PFSK-1 (cell line): ENCODE measurements around the gene U2AF1L4. TPM values are rescaled to one million over a fixed set of nuclear protein-coding genes. Genes with fewer than 3 reads are reported as not detected.

Experiments used
- FOXP2 ChIP-seq: optimal IDR thresholded peaks from 2 replicates; pipeline ENCODE3; 2011; ENCODE audit warnings: borderline replicate concordance, control low read depth, inconsistent platforms; ENCODE audit not compliant: insufficient read depth; ENCODE audit errors: extremely low read length, extremely low read depth
- POLR2AphosphoS5 ChIP-seq: IDR thresholded peaks from 2 replicates; pipeline ENCODE4 v1.6.1; 2012; ENCODE audit warnings: low read depth, mild to moderate bottlenecking, control low read depth, low read length, moderate library complexity
- SIN3A ChIP-seq: IDR thresholded peaks from 2 replicates; pipeline ENCODE4 v1.6.1; 2012; ENCODE audit warnings: mild to moderate bottlenecking, low read length, moderate library complexity, borderline replicate concordance; ENCODE audit not compliant: insufficient read depth
- TAF1 ChIP-seq: IDR thresholded peaks from 2 replicates; pipeline ENCODE4 v1.6.1; 2012; ENCODE audit warnings: low read length, control low read depth, borderline replicate concordance; ENCODE audit not compliant: insufficient read depth
- polyA plus RNA-seq: library from polyadenylated mRNA; unstranded; fragments of >200 nt; gene quantifications from one replicate; pipeline ENCODE4 v1.2.1, GENCODE V29; 2012; ENCODE audit warnings: low read depth, missing spikeins; ENCODE audit not compliant: insufficient read length
- TF ChIP-seq, protein P1 (sequence below), 2 experiments: IDR thresholded peaks; 2 replicates each; pipeline versions ENCODE4 v1.6.1 to v1.8.0; 2011 to 2012; ENCODE audit warnings: low read depth in 2 of 2, low read length in 2 of 2, control low read depth in 1 of 2, inconsistent platforms in 1 of 2, mild to moderate bottlenecking in 1 of 2, moderate library complexity in 1 of 2; ENCODE audit not compliant: insufficient read depth in 1 of 2

Gene U2AF1L4, protein sequence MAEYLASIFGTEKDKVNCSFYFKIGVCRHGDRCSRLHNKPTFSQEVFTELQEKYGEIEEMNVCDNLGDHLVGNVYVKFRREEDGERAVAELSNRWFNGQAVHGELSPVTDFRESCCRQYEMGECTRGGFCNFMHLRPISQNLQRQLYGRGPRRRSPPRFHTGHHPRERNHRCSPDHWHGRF
- 34.4 TPM for polyA plus RNA-seq

DNA sequence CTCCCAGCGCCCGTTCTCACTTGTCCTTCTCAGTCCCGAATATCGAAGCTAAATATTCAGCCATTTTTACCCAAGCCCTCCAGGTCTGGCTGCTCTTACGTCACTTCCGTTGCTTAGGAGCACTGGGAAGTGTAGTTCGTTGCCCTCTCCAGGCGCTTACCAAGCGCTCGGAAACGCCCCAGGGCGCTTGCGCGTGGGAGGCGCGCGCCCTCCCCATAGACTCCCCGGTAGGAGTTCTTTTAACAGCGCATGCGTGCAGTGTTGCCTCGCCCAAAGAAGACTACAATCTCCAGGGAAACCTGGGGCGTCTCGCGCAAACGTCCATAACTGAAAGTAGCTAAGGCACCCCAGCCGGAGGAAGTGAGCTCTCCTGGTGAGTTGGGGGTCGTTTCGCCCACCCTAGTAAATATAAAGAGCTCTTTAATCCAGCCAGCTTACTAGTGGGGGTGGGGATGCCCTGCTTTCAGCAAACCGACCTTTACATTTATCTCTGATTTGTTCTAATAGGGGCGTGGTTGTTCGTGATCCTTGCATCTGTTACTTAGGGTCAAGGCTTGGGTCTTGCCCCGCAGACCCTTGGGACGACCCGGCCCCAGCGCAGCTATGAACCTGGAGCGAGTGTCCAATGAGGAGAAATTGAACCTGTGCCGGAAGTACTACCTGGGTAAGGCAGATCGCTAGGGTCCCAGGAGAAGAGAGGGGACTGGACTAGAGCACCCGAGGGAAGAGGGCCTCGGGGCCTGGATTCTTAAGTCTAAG, at the start of gene U2AF1L4, which contains the start of gene PSENEN:
Gene U2AF1L4, minus strand, starts transcription at position 91 of the 759 bp plus-strand sequence. Its CDS starts 27 bp downstream, at position 64.
Gene PSENEN, plus strand, starts transcription at position 324 of the 759 bp plus-strand sequence. Its CDS starts 280 bp downstream, at position 604.
- peak; percentile 44; the same call in 1 of the 2 replicates for TF ChIP-seq TAF1
- no peak for TF ChIP-seq FOXP2
- 0 out of 2 replicates have a peak, but pooled peaks have one; percentile 12 for TF ChIP-seq SIN3A
- TF ChIP-seq, protein P1, sequence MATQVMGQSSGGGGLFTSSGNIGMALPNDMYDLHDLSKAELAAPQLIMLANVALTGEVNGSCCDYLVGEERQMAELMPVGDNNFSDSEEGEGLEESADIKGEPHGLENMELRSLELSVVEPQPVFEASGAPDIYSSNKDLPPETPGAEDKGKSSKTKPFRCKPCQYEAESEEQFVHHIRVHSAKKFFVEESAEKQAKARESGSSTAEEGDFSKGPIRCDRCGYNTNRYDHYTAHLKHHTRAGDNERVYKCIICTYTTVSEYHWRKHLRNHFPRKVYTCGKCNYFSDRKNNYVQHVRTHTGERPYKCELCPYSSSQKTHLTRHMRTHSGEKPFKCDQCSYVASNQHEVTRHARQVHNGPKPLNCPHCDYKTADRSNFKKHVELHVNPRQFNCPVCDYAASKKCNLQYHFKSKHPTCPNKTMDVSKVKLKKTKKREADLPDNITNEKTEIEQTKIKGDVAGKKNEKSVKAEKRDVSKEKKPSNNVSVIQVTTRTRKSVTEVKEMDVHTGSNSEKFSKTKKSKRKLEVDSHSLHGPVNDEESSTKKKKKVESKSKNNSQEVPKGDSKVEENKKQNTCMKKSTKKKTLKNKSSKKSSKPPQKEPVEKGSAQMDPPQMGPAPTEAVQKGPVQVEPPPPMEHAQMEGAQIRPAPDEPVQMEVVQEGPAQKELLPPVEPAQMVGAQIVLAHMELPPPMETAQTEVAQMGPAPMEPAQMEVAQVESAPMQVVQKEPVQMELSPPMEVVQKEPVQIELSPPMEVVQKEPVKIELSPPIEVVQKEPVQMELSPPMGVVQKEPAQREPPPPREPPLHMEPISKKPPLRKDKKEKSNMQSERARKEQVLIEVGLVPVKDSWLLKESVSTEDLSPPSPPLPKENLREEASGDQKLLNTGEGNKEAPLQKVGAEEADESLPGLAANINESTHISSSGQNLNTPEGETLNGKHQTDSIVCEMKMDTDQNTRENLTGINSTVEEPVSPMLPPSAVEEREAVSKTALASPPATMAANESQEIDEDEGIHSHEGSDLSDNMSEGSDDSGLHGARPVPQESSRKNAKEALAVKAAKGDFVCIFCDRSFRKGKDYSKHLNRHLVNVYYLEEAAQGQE (IDR thresholded peaks at IDR 0.05; ENCODE audit: insufficient read depth in 1 of 2, low read depth in 2 of 2, low read length in 2 of 2), result 0 out of 4 replicates have a peak, but pooled peaks of 1 of the 2 experiments have one; percentile 3
- TF ChIP-seq POLR2AphosphoS5, result peak; percentile 73; the same call in 1 of the 2 replicates

DNA sequence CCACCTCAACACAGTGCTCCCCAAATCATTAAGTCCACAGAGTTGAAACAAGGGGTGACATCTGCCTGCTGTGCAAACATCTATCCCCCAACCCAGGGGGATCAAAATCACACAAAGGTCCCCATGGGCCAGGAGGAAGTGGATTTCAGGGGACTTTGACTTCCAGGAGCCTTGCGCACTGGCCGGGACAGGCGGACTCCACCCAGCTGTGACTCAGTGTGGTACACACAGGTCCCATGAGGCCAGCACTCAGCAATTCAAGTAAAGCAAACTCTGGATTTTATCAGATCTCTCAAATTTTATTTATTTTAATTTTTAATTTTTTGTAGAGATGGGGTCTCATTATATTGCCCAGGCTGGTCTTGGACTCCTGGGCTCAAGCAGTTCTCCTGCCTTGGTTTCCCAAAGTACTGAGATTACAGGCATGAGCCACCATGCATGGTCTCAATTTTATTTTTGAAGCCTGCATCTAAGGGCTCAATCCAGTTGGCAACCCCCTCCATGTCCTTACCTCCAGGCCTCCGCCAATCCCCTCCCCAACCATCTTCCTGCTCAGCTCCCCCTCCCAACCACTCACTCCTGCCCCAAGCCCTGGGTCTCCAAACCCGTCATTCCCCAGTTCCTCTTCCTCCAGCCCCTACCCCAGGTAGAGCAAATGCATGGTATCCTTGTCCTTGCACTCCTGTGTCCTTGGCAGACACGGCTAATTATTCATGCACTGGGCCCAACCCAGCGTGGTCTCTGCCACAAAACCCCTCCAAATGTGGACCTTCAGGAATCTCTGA, 48.4 kb upstream of the U2AF1L4 start:
- TF ChIP-seq, protein P1 (IDR thresholded peaks at IDR 0.05; ENCODE audit: insufficient read depth in 1 of 2, low read depth in 2 of 2, low read length in 2 of 2), result no peak
- TF ChIP-seq SIN3A (no peak), FOXP2 (no peak), TAF1 (no peak), POLR2AphosphoS5 (no peak)

DNA sequence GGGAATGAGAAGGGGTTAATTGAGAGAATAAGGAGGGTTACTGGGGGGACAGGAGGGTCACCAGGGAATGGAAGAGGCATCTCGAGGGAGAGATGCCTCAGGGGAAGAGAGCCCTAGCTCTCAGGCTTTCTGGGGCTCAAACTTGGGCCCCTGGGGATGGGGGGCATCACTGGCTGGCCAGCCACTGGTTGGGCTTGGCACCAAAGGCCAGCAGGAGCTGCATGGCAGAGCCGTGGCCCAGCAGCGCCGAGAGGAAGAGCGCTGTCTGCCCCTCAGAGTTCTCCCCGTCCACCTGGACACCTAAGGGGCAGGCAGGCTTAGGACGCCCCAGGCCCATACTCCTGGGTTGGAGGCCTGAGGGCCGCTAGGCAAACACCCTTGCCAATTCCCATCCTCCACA, 47.7 kb upstream of the U2AF1L4 start:
- TF ChIP-seq SIN3A (no peak), POLR2AphosphoS5 (no peak), FOXP2 (no peak), TAF1 (no peak)
- TF ChIP-seq, protein P1 (IDR thresholded peaks at IDR 0.05; ENCODE audit: insufficient read depth in 1 of 2, low read depth in 2 of 2, low read length in 2 of 2), result no peak

DNA sequence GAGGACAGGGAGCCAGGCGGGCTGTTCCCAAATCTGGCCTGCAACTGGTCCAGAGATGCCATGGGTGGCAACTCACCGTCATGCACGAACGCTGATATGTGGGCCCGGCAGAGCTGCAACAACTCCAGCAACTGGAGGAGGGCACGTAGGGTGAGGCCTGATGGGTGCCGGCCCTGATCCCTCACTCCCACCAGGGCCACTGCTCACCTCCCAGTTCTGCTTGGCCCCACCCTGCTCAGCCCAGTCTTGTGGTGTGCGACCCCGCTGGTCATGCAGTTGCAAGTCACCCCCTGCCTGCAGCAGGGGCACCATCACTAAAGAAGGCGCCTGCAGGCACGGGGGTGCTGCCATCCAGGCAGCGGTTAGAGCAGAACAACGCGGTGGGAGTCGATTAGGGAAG, 47.1 kb upstream of the U2AF1L4 start:
- TF ChIP-seq TAF1 (no peak), FOXP2 (no peak), POLR2AphosphoS5 (no peak), SIN3A (no peak)
- TF ChIP-seq, protein P1 (IDR thresholded peaks at IDR 0.05; ENCODE audit: insufficient read depth in 1 of 2, low read depth in 2 of 2, low read length in 2 of 2), result no peak
